Measurements from ENCODE around the gene KLF7.

KLF7 gene

DNA sequence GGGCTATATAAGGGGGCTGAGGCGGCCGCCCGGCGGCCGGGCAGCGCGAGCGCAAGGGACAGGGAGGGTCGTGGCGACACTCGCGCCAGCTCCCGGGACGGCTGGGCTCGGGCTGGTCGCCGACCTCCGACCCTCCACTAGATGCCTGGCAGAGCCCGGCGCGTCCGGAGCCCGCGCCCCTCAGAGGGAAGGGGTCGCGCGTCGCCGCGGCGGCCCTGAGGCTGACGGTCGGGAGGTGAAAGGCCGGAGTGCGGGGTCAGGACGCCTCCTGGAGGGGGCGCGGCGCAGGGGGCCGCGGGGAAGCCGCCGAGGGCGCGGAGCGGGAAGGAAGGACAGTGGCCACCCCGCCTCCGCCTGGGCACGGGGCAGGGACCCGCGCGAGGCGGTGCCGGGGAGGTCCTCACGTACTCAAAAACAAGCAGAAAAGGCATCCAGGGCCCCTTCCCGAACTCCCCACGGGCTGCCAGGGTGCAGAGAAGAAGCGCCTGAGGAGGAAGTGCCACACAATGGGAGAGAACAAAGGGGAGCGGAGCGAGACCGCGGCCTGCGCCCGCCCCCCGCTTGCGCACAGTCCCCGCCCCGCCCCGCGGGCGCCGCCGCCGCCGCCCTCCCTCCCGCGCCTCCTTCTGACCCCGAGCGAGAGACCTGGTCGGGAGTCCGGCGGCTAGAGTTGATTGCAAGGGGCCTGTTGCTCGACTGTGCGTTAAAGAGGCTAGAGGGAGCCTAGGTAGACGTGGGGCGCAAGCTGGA lies 776 bp upstream of the KLF7 start:
- DNase-seq = peak; percentile 68 to 82

DNA sequence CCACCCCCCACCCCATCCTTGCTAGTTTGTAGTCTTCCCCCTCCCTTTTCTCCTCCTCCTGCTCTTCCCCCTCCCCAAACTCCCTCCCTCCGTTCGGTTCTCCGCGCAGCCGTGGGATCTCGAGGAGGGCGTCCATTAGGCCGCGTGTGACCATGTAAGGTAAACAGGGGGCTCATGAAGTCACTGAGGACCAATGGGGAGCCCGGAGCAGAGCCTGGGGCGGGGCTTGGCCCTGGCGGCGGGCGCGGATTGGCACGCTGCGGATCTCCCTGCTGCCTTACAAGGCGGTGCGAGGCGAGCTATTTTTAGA lies 246 bp upstream of the KLF7 start:
- DNase-seq = peak; percentile 99

DNA sequence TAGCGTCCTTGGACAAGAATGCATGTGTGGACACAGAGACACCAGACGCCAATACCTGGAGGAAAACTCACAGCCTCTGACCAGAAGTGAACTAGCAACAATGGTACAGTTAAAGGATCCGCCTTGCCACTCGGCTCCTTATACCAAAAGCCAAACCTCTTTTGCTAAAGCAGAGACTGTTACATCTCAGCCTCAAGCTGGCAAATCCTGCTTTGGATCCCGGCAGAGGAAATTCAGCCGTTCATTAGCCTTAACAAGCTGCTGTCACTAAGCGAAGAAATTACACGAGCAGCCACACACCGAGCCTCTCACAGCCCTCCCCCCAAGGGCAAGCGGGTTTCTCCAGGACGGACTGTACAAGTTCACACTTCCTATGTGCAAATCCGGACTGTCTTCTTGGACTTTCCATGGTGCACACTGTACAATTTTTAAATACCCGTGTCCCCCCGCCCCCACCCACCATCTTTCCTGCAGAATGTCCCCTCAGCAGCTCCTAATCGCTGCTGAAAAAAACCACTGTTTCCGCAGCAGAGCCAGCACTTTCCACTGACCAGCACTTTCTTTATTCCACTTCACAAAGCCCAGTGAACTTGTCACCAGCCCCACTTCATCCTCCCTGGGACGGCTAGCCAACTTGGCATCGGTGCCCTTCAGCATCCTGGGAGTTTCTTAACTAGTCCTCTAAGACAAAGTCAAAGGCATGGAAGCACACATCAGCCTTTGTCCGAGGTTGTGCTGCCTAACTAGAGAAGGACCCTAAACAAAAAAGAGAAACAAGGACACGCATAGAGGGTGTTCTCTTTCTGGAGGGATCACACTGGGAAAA lies 1.5 kb downstream of the KLF7 start:
- peak; percentile 39 to 74 for DNase-seq

DNA sequence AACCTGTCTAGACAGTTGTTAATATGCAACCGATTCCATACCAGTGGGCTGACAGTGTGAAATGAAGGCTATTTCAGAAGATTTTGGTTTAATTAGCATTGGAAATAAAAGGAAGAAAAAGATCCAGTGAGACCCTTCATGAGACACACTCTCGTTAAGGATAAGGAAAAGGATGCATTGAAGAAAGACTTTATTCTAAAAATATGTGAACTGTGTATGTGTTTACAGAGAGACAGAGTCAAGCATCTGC lies 2.1 kb downstream of the KLF7 start:
- no peak for DNase-seq

DNA sequence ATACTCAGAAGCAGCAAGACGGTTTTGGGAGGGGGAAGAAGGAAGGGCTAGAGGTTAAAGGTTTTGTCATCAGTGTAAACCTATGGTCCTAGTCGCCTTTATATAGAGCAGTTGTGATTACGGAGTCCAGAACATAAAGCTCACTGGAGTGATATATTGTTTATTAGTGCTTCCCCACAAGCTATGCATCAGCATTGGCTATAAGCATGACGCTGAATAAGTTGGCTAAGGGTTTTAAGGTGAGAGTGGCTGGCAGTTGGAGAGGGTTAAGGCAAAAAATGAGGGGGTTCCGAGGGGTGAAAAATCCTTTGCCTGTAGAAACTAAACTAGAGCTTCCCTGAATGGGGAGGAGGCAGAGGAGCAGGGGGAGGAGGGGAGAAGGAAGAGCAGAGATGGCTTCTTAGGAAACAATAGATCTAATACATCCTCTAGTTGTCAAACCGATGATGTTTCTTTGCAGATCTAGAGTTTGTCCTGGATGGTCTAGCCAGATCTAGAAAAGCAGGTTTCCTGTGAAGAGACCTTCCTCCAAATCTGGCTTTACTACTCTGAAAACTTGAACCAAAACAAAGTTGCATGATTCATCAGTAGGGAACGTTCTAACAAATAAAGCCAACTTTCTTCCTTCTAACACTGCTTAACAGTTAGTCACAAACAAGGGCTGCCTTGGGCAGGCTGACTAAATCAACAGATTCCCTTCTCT lies 2.5 kb downstream of the KLF7 start:
- DNase-seq = peak in 1 of 2 experiments; percentile 25

DNA sequence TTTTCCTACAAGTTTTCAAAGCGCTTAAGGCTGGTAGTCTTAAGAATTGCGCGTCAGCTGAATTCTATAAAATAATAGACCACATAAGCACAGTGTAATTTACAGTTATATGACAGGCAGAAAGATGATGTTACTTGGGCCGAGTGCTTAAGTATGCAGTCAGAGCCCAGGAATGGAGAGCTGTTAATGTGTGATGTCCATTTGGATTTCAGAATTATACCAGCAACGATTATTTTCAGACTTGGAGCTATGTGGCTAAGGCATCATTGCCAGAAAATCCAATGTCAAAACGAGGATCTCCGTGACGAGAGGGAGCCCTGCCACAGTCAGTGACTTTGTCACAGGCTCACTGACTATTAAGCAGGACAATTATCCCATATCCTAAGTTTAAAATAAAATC lies 3.4 kb downstream of the KLF7 start:
- peak in 1 of 2 experiments; percentile 28 for DNase-seq

DNA sequence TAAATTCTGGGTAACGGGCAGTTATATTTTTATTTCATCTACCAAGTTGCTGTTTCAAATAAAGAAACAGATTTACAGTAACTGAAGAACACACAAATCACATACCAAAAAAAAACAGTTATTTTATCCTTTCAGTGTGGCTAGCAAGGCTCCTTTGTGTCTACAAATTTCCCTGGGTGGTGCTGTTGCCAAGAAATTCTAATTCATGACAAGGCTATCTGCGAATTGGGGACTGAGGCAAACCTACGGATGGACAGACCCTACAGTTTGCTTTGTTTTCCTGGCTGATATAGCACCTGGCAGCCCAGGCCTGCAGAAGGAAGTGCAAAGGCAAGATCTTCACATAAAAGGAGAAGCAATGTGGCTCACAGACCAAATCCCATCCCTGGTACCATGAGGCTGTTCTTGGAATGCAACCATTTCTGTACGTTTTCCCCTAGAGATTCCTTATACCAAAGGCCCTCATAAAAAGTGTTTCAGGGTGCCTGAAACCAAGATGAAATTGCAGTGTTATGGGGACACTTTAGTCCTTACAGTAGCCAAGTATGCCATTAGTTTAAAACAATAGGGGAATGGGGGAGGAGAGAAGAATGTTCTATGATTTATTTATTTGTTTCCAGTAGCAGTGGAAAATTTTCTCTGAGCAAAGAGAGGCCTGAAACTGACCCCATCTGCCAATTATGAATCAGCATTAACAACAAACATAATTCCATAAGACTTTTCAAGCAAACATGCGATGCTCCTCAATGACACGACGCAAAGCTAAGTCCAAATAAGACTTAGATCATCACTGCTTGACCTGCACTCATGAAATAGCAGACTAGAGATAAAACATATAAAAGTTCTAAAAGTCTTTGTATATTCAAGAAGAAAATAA lies 4.3 kb downstream of the KLF7 start:
- DNase-seq = peak; percentile 37 to 70

DNA sequence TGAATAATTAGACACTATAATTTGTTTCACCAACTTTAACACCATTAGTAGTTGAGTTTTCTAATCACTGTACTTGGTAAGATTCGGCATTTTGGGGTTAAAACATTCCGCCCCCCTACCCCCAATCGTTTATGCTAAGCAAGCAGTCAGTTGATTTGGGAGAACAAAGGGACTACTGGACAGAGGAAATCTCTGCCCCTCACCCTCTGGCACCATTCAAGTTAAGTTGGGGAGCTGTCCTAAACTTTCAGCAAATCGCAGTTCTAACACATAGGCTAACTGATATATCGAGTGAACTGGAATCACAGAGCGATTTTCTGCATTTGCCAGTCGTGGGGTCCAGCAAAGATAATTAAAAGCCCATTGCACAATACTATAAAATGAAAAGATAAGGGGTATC lies 5.6 kb downstream of the KLF7 start:
- DNase-seq = no peak

DNA sequence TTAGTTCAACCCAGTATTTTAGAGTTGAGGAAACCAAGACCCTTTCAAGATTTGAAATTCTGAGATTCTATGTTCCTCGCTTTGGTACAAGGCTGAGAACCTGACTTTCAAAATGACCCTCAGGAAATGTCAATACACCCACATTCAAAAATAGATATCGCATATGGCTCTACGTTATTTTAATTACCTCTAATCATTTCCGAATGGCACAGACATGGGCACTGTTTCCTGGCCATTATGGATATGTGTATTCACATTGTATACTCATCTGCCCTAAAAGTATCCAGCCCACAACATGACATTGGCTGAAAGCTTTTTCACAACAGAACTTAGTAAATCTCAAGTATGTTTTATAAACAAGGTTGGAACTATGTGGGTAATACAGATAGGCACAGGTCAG lies 6.7 kb downstream of the KLF7 start:
- DNase-seq = peak in 1 of 2 experiments; percentile 43

DNA sequence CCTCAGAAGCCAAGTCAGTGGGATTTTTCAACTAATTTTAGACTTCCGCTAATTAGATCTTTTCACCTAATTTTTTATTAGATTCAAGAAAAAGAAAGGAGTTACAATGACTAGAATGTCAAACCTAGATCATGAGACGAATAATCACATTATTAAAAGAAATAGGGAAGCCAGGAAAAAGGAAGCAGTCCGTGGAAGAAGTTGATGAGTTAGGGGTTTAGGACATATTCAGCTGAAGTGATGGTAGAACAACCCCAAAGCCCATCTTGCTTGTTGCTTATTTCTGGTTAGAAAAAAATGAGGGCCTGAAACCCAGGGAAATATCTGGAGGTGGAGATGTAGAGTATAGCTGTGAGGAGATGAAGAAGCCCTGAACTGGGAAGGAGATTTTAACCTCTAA lies 8.0 kb downstream of the KLF7 start:
- no peak for DNase-seq

DNA sequence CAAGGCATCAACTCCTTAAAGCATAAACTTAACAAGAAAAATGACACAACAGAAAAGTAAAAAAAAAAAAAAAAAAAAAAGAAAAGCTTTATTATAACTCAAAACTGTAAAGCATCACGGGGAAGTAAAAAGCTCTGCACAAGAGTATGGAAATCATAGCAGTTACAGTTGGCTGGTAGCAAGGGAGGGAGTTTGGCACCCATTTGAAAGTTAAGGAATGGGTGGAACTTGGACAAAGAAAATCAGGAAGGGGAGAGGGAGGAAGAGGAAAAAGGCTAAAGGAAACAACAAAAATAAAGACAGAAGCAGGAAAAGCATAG lies 8.6 kb downstream of the KLF7 start:
- no peak for DNase-seq

DNA sequence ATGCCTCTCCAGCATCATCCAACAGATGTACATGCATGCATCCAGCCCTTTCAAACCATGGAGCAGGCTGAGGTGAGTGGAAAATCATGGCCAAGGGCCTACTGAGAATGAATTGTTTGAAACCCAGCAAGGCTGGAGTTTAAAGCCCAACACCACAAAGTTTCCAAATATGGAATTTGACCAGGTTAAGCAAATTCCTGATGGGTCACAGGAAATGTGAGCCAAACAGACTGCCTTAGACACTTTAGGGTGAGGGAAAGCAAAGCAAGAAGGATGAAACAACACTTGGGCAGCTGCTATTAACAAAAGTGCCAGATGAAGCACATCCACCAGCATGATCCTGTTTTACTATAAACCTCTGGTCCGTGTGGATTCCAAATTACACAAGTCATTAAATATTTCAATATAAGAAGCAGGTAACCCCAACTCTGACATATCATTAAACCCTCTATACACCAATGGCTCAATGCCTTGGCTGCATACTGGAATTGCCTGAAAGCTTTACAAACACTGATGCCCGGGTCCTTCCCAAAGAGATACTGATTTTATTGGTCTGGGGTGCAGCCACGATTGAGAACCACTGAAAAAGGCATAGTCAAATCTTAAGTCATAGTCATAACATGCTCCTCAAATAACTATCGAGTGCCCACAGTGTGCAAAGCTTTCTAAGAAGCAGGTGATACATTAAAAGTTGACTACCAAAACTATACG lies 9.1 kb downstream of the KLF7 start:
- no peak for DNase-seq

DNA sequence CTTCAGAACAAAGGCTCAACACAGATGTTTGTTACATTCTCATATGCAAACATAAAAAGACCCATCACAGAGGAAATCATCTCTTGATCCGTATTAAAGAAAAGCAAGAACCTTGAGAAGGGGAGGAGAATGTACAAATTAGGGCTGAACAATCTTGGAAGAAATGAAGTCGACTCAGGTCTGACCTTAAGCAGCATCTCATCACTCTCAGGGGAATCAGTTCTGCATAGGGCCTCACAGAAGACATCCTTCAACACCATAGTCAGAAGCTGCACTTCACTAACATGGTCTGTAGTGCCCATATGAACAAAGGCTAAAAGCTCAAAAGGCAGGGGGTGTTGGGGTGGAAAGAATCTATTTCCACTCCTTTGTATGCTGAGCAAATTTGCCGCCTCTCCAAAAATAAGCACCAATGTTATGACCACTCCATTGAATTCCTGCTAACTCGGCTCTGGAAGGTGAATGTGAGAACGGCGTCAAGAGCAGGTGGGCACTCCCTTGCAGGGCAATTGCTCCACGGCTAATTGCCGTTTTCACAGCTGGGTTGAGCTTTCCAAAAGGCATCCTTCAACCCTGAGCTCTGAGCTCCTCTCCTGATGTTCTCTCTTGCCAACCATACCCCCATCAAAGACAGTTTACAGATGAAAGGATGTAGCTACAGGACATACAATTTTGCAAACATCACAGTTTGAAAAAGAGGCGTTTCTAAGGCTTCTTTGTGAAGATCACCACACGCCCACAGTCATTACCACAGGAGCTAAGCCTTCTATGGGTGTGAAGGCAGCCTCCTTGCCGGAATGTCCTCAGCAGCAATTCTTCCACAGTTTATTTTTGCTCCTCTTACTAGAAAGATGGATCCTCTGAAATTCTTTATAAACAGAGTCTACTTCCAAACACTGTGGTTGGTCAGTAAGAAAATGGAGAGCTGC lies 10.0 kb downstream of the KLF7 start:
- DNase-seq = peak; percentile 47 to 86

DNA sequence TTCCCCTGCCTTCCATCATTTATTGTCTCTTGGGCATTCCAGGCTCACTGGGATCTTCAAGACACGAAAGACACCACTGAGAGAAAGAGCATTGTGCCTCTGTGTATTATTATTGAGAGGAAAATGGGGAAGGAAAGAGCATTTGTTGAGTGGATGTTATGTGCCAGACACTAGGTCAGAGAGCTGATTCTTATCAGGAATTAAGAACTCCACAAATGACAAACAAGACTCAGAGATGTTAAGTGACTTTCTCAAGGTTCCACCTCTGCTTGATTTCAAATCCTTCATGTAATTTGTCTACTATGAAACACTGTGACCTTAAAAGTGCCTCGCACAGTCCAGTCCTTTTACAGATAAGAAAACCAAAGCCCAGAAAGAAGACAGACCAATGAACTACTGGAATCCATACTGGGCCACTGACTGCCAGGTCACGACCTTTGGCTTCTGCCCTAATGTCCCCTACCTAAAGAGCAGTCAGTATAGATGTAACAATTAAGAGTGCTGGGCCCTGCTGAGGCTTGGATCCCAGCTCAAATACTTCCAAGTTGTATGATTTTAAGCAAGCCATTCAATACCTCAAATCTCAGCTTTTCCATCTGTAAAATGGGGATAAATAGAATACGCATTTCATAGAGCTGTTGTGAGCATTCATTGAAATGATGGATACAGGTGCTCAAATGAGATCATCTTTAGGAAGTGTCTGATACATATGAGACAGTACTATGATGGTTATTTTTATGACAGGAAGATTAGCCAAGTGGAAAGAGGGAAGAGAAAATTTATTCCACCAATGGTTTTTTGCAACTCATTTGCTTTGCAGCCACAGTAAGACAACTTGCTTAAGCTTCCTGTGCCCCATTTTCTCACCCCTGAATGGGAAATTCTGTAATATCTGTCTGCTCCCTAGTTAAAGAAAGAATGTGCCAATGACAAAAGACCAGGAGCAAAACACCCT lies 10.9 kb downstream of the KLF7 start:
- no peak for DNase-seq

DNA sequence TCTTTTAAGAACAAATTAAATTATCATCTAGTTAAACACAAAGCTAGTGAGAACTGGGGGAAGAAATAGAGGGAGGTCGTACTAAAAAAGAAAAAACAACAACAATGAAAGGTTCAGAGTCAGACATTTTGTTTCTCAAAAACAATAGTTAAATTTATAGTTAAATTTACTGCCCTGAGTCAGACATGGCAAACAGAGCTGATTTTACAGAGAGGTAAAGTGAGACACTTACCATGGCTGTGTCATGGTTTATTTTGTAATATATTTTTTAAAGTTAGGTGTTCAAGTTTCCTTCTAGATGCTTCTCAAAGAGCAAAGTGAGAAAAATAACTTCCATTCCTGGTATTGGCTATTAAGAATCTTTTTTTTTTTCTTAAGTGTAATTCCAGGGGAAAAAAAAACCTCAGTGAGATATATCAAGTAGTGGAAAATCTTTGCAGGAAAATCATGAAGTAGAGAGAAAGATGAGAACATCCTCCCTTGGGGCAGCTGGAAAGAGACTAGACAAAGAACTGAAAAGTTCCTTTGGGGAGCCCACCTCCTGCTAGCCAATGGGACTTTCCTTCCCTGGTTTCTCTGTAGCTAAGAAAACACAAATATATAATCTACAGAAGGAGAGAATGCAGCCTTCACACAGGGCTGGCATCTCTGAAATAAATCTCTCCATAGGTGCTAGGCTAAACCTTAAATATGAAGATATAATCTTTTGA lies 12.3 kb downstream of the KLF7 start:
- no peak for DNase-seq

DNA sequence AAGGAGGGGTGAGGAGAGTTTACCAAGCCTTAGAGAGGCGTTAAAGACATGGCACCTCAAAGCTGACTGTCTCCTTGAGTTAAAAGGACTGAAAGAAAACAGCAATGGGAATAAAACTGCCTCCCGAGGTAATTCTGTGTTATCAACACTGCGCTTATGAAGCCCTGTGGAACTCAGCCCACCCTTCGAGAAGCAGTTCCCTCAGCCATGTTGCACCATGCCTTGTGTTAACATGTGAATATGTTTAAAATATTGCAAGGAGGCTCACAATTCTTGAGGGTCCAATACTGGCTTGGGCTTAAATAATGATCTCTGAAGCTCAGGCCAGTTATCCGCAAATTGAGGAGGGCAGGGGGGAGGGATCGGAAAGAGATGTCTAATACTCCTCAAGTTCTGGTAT lies 14.7 kb downstream of the KLF7 start:
- DNase-seq = no peak

DNA sequence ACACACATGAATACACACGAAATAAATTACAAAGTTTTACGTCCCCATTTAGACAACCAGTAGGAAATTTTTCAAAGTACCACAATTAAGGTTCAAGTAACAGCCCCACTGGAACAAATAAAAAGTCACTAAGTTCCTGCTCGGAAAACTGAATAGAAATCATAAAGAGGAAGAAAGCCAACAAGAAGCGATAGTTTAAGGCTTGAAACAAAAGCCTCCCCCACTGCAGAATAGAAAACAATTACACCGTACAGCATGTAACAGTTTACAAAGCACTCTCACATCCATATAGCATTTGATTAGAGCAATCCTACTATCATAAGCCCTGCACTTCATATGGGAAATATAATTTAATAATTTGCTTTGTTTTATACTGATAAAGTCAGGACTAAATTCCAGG lies 15.5 kb downstream of the KLF7 start:
- no peak for DNase-seq

DNA sequence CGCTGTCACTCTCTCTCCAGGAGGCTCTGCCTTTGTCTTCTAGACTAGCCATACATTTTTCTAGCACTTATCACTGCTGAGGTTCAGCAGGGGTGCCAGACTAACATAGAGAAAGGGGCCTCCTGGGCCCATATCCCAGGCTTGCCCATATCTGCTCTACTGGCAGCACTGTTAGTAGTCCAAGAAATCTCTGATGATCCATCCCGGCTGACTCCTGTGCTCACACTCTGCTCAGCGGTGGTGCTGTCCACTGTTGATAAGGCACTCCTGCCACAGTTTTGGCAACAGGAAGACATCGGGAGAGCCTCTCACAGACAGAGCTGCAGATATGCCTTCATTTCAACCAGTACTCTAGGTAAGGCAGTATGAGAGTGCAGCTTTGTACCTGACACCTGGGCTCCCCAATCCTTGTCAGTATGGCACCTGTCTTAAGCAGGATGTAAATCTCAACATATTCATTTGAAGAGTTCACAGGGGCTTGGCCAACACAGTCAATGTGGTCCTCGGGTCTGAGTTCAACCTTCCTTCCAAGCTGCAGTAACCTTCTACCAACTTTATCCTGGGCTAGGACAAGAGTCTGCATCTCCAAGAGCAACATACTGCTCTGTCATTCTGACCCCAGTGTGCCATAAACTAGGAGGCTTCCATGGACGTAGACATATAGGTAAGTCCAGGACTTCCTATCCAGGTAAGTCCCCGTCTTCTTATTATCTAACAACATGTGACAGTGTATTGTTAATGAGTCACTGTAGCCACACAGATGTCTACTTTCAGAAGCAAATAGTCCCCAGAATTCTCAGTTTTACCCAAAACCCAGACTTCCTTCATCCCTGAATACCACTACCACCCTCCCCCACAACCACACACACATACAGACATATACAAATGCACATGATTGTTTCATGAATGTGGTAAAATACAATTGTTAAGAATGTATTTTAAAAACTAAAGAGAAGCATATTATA lies 16.2 kb downstream of the KLF7 start:
- no peak for DNase-seq

Data from NCI-H2081 (cell line).